Measurements from ENCODE around the gene THSD7A. TPM values are rescaled to one million over a fixed set of nuclear protein-coding genes. Genes with fewer than 3 reads are reported as not detected.

THSD7A gene
- total and polyA plus RNA-seq, 9 of the 15 experiments (the other 6 are each of a cell fraction or from before 2014, with no cell fraction given): 0.01 to 0.02 TPM; not detected in 7

GRCh38 chr7:11795231-11795630 is 36.8 kb downstream of the THSD7A start:
- Histone ChIP-seq H3K79me2 (ENCODE audit: control insufficient read depth, insufficient read depth, low read length) (no peaks in the 10 kb centered on the region), H3K4me1 (replicated peaks in 1 of 2; ENCODE audit: control insufficient read depth in 2 of 2, insufficient read depth in 2 of 2, low read length in 2 of 2) (no peaks in the 10 kb centered on the region), H3K27ac (ENCODE audit: extremely low read depth, low read depth, low read length) (no peak overlapping the region), H3K9me3 (replicated peaks; ENCODE audit: control insufficient read depth, insufficient read depth, low read depth, low read length) (no peaks in the 10 kb centered on the region), H3K27me3 (ENCODE audit: control insufficient read depth in 2 of 2, insufficient read depth in 2 of 2, low read length in 2 of 2) (no peaks in the 10 kb centered on the region), H3K9ac (ENCODE audit: insufficient read depth in 1 of 2, low read depth in 2 of 2, low read length in 2 of 2) (no peak overlapping the region), H2AFZ (ENCODE audit: low read depth, low read length) (no peak overlapping the region), H4K20me1 (replicated peaks; ENCODE audit: control insufficient read depth, insufficient read depth, low read length) (no peaks in the 10 kb centered on the region), H3K4me3 (no peak overlapping the region), H3K36me3 (ENCODE audit: control insufficient read depth, insufficient read depth, low read length) (no peaks in the 10 kb centered on the region), H3K4me2 (ENCODE audit: insufficient read depth, low read length) (no peak overlapping the region), H3K9me1 (ENCODE audit: control insufficient read depth, insufficient read depth, low read length) (no peaks in the 10 kb centered on the region)
- ATAC-seq (no peak), FAIRE-seq (no peak), DNase-seq (ENCODE audit: extremely low read depth in 1 of 4, low spot score in 3 of 4) (no peak)
- WGBS (ENCODE audit: insufficient coverage, low coverage, missing lambda C conversion rate): 0% methylated on average over 4 of the region's 4 CpGs
- BruUV-seq (replicated peaks): no TSS peak
- intact Hi-C loops (cut with micrococcal nuclease) (no loop called here), in situ Hi-C loops (cut with MboI) (no loop called here)
- ChIA-PET CTCF (ENCODE audit: low intra/inter-chr PET ratio) (no interaction called here), POLR2A (no interaction called here)
- TF ChIP-seq ZNF217 (CRISPR knock-in tag; IDR thresholded peaks at IDR 0.05) (no peak), ZNF407 (IDR thresholded peaks at IDR 0.05; ENCODE audit: low read depth) (no peak)
